Germinal center (tissue), 1 donor: ENCODE data around the gene LIPC.

Experiments used
- DNase-seq: peaks from one replicate; pipeline ENCODE4 v3.0.0; 2012; ENCODE audit warnings: mixed read lengths, low spot score

LIPC gene

GRCh38 chr15:58554758-58555157 is 123.0 kb downstream of the LIPC start:
- DNase-seq = no peak

GRCh38 chr15:58555162-58556027 is 123.6 kb downstream of the LIPC start:
- DNase-seq = no peak

GRCh38 chr15:58556028-58556361 is 124.2 kb downstream of the LIPC start:
- no peak for DNase-seq

GRCh38 chr15:58556541-58556940 is 124.8 kb downstream of the LIPC start:
- DNase-seq = no peak

GRCh38 chr15:58558777-58559176 is 127.0 kb downstream of the LIPC start:
- DNase-seq = no peak

- no peak for DNase-seq
Measured at GRCh38 chr15:58559904-58560588, 128.3 kb downstream of the LIPC start.

- no peak for DNase-seq
Measured at GRCh38 chr15:58561321-58561720, 129.5 kb downstream of the LIPC start.

GRCh38 chr15:58562135-58562534 is 130.3 kb downstream of the LIPC start:
- no peak for DNase-seq

- DNase-seq = no peak
Measured at GRCh38 chr15:58564981-58565380, 133.2 kb downstream of the LIPC start.

- no peak for DNase-seq
Measured at GRCh38 chr15:58565619-58566018, 133.8 kb downstream of the LIPC start.

- no peak for DNase-seq
Measured at GRCh38 chr15:58566029-58566428, 134.2 kb downstream of the LIPC start.

- no peak for DNase-seq
Measured at GRCh38 chr15:58568157-58568571, 136.4 kb downstream of the LIPC start.

GRCh38 chr15:58569455-58569854 is 137.7 kb downstream of the LIPC start:
- no peak for DNase-seq

GRCh38 chr15:58571491-58571890 is 139.7 kb downstream of the LIPC start:
- no peak for DNase-seq

GRCh38 chr15:58572521-58572920 is 140.7 kb downstream of the LIPC start:
- DNase-seq = no peak

GRCh38 chr15:58573270-58573669 is 141.5 kb downstream of the LIPC start:
- DNase-seq = no peak

GRCh38 chr15:58574631-58575030 is 142.8 kb downstream of the LIPC start:
- DNase-seq = no peak

GRCh38 chr15:58575045-58575786 is 143.4 kb downstream of the LIPC start:
- no peak for DNase-seq

- DNase-seq = no peak
Measured at GRCh38 chr15:58576657-58577056, 144.9 kb downstream of the LIPC start.

- no peak for DNase-seq
Measured at GRCh38 chr15:58582160-58582559, 150.4 kb downstream of the LIPC start.

- DNase-seq = no peak
Measured at GRCh38 chr15:58583171-58583908, 151.5 kb downstream of the LIPC start.

GRCh38 chr15:58584789-58585461 is 153.1 kb downstream of the LIPC start:
- no peak for DNase-seq
